HTR-8/SVneo (cell line): Measurements from ENCODE around the gene C1orf167.
A peak's percentile ranks its signal among the peaks of the same experiment; 100 is the strongest.

ENCODE experiments used
- DNase-seq: peaks from one replicate; pipeline ENCODE4 v3.0.0; 2011; ENCODE audit warnings: low spot score, mixed read lengths; ENCODE audit not compliant: insufficient read length
- FAIRE-seq: peaks from 2 replicates; lab custom pipeline; 2011; peaks lifted over from hg19 to GRCh38; lab: Jason Lieb, UNC

Gene C1orf167

DNA sequence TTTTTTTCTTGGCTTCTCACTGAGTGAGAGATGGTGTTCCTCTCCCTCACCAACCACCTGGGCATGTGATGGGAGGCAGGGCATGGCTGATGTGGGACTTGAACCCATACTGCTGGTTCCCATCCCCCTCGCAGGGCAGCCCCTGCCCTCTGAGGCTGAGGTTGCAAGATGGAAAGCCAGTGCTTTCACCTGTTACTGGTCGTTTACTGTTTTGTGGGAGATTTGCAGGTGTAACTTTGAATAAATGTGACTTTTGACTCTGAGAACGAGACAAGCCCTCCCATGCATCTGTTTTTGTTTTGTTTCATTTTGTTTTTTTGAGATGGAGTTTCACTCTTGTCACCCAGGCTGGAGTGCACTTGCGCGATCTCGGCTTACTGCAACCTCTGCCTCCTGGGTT lies 21.6 kb downstream of the C1orf167 start:
- DNase-seq (no peak), FAIRE-seq (no peak)

DNA sequence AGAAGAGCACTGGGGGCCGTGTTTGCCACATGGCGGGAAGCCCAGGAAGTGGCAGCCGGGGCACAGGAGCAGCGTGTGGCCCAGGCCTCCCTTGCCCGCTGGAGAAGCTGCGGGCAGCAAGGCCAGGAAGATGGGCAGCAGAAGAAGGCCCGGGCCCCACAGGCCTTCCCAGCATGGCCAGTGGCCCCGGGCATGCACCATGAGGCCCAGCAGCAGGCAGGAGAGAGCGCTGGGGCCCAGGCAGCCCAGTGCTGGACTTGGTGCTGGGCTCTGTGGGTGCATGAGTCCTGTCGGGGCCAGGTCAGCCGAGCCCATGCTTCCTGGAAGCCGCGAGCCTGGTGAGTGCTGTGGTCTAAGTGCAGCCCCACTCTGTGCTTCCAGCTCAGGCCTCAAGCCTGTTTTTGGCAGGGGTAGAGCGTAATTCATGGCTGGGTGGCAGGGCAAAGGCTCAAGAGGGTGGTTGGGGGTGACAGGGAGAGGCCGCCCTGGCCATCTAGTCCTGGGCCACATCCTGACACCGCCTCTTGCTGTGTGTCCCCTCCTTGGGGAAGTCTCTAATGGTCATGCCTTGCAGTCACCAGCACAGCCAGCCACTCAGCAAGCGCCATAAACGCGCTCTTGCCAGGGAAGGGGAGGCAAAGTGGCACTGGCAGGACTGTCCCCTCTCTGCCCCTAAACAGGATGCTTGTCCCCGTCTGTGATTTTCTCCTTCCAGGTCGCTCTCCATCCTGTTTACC lies 22.4 kb downstream of the C1orf167 start:
- no peak for DNase-seq
- no peak for FAIRE-seq

DNA sequence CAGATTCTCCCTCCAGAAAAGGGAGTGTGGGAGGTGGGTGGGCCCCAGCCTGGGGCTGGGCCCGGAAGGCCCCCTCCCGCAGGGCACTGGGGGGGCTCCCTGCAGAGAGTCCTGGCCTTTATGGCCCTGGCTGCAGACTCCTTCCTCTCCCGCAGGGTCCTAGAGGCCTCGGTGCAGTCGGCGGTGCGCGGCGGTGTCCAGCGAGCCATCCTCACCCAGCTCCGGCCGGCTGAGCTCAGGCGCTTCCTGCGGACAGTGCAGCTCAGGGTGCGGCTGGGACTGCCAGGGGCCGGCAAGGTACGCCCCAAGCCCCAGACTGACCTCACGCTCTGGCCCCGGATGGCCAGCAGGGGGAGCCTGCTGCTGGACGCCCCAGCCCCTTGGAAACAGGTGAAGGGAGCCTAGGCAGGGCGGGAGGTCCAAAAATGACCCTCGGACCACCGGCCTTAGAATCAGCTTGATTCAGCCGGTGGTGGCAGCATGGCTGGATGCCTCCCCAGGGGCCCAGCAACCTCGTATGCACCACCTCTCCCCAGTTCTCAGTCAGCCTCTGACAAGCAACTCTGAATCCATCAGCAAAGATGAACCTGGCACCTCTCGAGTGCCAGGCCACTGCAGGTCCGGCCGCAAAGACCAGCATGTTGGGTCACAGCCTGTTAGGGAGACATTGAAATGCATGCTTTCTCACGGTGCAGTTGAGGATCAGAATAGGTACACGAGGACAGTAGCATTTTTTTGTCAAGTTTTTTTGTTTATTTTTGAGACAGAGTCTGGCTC lies 23.2 kb downstream of the C1orf167 start:
- DNase-seq (peak; percentile 66), FAIRE-seq (no peak)

DNA sequence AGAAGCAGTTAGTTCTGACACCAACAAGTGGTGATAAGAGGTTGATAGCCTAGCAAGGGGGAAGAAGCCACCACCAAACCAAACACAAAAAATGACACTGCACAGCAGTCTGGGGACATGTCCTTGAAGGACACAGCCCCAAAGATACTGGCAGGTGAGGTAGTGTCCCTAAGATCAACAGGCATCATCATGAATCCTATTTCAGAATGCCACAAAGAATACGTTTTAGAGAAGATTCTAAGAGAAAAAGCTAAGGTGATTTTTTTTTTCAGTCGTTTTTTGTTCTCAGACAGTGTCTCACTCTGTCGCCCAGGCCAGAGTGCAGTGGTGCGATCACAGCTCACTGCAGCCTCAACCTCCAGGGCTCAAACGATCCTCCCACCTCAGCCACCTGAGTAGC lies 24.2 kb downstream of the C1orf167 start:
- no peak for FAIRE-seq
- no peak for DNase-seq

DNA sequence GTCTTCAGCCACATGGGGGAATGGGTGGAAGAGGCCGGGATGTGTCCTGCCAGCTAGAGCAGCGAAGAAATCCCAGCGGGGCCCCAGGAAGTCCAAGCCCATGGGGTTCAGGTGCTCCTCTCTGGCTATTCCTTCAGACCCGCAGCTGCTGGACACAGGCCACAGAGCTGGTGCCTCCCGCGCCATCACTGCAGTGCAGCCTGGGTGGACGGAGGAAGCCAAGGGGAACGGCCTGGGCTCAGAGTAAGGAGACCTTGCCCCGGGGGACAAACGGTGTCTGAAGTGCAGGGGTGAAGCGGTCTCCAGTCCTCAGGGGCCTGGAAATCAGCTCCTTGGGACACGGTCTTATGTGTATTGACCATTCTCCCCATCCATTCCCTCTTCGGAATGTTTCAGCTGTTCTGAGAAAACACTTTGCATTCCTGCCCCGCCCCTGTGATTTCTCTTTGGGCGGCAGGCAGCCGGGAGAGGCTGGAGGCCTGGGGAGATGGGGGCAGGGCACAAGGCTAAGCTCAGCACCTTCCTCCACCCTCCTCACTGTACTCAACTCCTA lies 25.3 kb downstream of the C1orf167 start:
- no peak for DNase-seq
- FAIRE-seq = no peak

DNA sequence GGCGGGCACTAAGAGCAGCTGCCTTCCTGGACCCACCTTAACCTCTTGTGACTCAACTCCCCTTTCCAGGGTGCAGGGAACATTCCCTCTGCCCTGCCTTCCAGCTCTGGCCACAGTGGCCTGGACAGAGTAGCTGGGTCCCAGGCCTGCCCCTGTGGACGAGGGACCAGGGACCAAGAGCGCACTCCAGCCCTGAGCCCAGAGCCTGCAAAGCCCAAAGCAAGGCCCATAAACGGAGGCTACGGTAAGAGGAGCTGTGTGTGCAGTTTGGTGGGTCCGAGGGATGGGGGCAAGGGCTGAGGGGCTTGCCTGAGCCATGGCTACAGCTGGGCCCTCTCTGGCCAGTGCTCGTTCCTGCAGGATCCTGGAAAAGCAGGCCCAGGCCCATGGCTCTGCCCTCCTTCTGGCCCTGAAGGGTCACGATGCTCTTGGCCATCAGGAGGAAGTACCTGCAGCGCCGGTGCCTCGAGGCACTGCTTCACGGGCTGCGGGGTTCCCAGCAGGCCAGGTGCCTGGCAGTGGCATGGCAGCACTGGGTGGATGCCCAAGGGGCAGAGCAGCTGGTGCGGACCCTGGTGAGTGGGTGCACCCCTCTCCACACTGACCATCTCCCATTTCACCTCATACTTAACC lies 25.9 kb downstream of the C1orf167 start:
- FAIRE-seq (no peak), DNase-seq (no peak)

DNA sequence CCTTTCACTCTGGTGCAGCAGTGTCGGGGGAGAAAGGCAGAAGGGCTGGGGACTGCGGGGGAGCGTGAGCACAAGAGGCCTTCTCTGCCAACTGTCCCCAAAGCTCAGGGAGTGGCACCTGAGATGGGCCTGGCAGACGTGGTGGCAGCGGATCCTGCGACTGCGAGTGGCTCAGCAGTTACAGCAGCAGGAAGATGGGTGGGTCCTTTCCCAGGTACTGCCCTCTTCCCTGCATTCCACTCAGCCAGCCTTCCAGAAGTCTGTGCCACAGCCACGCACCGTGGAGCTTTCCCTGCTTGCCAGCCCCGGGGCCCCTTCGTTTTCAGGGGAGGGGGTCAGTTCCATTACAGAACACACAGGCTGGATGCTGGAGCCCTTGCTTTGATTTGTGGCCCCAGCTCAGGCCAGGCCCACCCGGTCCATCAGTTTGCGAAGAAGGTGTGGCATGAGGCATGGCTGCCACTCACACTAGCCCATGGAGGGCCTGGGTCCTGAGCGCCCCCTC lies 26.6 kb downstream of the C1orf167 start:
- DNase-seq = no peak

DNA sequence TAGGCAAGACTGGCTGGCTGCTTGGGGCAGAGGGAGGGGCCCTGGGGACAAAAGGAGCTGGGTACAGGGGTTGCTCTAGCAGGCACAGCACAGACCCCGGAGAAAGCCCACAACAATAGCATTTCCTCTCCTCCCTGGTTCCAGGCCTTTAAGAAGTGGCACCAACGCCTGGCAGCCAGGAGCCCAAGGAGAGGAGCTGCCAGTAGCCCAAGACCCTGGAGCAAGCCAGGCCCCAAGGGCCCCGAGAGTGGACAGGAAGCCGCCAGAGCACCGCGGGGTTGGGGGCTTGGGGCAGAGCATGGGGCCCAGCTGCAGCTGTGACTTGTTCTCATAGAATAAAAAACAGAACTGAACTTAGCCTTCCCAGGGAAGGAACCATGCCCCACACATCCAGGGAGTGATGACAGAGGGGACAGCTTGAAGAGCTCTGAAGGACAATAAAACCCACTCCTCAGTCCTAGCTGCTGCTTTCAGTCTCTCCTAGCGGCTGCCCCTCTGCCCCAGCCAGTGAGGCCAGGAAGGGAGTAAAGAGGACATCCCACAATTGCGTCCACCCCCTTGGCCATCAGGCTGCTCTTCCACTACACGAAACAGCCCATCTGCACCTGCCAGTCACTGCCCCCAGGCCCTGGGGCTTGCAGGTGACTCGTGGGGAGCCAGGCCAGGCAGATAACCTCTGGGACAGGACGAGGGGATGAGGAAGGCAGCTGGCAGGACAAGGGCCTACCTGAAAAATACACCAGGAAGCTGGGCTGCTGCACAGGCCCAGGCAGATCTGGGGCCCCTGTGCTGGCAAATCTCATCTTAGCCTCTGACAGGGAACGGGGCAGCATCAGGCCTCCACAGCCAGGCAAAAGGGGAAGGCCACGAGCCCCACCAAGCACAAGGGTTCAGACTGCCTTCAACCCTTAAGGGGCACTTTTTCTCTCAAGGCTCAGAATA lies 27.4 kb downstream of the C1orf167 start:
- no peak for FAIRE-seq

More for the DNA sequence above, 26.6 kb downstream of the C1orf167 start:
- FAIRE-seq = no peak

DNA sequence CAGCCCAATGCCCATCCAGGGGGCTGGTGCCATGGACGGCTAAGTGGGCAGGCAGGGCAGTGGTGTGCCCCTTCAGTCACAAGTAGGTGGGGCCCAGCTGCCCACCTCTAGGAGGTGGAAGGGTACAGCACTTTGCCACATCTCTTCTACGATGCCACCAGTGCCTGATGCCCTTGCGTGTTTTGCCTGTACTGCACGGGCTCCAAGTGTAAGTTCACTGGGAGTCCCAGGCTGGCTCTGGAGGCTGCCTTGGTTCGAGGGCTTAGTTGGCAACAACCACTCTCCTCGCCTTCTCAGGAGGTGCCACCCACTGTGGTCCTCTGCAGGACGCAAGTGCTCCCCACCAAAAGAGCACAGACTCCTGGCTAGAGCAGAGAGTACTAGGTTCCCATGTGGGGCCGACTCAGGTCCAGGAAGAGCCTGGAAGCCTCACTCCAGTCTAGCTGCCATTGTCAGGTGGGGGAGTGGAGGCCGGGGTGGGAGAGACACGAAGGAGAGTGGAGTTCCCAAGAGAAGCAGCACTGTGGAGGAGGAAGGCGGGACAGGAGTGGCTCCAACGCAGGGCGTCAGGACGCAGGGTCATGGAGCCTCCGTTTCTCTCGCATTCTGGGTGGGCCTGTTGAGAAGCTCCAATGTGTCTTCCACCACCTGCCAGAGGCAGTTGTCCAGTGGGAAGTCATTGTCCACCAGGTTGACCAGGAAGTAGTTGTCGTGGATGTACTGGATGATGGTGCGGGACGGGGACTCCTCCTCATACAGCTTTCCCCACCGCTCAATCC lies 28.3 kb downstream of the C1orf167 start:
- FAIRE-seq (no peak), DNase-seq (no peak)

More for the DNA sequence above, 27.4 kb downstream of the C1orf167 start:
- no peak for DNase-seq

DNA sequence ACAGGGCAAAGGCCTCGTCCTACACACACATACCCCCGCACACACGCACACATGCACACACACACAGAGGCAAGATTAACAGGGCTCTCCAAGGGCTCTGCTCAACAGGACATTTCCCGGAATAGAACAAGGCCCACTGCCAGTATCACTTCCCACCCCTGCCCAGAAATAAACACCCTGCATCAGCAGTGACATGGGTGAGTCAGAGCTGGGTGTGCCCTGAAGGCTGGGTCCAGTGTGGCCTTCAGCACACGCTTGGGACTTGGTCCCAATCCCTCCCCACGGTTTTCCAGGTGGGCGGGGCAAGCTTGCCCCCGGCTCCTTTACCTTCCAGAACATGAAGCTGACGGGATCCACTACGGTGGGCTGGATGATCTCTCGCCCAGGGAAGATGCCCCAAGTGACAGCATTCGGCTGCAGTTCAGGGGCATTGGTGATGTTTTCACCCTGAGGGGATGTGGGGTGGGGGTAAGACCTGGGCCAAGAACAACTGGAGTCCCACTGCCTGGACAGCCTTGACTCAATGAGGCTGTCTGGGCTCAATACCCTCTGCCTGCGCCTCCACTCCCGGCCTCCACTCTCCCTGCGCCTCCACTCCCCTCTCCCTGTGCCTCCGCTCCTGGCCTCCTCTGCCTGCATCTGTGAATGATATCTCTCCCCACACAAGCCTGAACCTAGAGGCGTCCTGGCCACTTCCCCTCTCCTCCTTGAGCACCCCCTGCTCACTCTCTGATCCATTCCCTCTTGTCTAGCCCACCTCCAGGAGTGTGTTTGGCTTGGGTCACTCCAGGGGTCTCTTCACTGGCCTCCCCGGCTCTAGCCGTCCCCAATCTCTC lies 29.1 kb downstream of the C1orf167 start:
- DNase-seq (no peak), FAIRE-seq (no peak)

DNA sequence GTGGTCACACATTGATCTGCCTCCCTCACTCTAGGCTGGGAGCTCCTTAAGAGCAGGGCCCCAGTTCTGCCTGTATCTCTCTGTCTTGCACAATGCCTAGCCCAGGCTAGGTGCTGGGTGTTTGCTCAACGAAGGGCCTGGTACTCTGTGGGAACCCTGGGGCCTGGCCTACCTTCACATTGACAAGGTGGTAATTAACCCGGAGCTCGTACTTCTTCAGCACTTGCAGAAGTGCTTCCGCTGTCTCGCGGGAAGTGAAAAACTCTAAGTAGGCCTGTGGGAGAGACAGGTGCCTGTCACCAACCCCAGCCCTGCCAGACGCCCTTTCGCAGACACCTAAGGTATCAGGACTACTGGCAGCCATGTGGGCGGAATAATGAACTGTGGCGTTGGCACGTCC lies 30.1 kb downstream of the C1orf167 start:
- FAIRE-seq (no peak), DNase-seq (no peak)

DNA sequence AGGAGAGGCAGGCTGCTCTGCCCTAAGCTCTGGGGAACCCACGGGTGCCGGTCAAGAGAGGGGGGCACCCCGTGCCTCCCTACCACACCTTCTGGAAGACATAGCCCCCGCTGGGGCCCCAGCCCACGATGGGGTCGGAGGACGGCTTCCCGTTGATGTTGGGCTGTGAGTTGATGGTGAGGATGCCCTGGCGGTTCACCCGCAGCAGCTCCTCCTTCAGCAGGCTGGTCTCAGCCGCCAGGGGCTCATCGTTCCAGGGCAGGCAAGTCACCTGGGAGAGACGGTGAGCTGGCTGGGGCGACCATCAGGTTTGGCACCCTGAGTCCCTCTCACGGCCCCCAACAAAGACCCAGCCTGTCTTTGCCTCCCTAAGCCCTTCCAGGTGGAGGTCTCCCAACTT lies 31.8 kb downstream of the C1orf167 start:
- no peak for FAIRE-seq
- DNase-seq = no peak

DNA sequence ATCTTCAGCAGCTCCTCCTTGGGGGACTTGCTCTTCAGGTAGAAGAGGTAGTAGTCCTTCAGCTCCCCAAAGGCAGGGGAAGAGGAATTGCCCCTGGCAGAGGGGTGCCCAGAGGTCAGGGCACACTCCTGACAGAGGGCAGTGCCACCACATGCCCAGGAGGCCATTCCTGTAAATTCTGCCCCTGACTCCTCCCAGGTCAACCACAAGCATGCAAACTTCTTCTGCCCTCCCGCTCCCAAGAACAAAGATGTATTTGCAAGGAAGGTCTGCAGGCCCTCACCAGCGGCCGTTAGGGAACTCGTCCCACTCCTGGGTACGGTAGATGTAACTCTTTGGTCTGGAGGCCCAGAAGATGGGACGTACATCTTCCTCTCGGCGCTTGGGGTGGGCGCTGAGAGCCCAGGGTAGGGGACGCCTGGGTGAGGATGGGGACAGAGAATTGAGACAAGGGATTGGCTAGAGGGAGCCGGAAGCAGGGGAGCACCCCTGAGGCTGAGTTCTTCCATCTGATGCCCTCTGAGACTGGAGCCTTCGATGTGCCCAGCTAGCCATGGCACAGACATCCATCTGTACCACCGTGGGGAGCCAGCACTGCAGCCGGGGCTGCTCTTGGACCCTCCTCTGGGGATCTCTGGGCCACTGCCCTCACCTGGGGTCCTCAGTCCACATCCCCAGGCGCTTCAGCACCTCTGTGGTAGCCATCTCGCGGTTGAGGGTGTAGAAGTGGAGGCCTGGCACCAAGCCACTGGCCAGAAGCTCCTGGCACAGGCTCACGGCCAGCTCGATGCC lies 32.6 kb downstream of the C1orf167 start:
- no peak for FAIRE-seq
- no peak for DNase-seq

DNA sequence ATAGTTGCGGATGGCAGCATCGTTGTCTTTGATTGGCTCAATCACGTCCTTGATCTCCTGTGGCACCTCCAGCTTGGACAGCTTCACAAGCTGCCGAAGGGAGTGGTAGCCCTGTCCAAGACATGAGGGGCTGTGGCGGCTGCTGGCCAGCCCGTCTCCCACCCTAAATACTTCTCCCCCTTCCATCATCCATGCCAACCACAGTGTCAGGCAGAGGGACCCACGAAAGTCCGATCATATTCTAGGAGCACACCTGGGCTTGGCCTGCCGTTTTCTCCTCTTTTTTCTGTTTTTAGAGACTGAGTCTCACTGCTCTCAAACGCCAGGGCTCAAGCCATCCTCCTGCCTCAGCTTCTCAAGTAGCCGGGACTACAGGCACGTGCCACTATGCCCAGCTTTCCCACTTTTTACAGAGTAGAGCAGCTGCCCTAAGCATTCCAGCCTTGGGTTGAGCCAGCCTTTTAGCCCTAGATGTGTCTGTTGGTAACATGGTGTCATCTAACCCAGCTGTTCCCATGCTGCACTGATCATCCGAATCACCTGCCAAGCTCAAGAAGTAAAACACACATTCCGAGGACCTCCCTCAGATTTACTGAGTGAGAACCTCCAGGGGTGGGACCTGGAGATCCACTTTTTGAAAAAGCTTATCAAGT lies 33.4 kb downstream of the C1orf167 start:
- FAIRE-seq (no peak), DNase-seq (no peak)

DNA sequence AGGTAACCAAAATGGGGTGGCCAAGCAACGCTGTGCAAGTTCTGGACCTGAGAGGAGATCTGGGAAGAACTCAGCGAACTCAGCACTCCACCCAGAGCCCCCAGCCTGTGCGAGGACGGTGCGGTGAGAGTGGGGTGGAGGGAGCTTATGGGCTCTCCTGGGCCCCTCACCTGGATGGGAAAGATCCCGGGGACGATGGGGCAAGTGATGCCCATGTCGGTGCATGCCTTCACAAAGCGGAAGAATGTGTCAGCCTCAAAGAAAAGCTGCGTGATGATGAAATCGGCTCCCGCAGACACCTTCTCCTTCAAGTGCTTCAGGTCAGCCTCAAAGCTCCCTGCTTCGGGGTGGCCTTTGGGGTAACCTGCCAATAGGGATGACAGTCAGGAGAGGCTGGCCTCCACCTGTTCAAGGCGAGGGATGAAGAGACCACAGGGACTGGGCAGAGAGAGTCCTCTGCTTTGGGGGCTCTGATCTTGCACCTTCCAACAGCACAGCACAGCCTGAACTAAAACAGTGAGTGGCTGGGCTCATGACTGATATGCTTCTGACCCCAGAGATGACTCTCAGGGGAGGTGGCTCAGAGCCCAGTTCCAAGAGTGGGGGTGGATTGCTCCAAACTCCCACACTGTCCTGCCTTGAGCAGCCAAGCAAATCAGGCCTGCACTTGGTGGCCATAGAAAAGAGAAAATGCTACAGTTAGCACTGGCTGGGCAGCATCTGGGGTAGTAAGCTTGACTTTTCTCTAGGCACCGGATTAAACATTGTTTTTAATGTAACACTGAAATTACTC lies 34.2 kb downstream of the C1orf167 start:
- no peak for DNase-seq
- no peak for FAIRE-seq
